Stimulated activated memory B cell treated with anti-CD40 and anti-IgM and Interleukin-4, amounts not matched to agents 10 μg/mL and 1 μg/mL and 100 μg/mL, for 72 hours (primary cell): Measurements from ENCODE around the gene LKAAEAR1.
A peak's percentile ranks its signal among the peaks of the same experiment; 100 is the strongest.

Source experiments
- ATAC-seq: fragments of 150-1000 bp; cut with Tn5 transposase; 2 replicates; pipeline ENCODE4 v1.10.0; 2021
- H3K27ac Mint-ChIP-seq: one replicate; pipeline ENCODE4 v1.8.0; 2022; ENCODE audit warnings: mild to moderate bottlenecking, mixed read lengths
- H3K27me3 Mint-ChIP-seq: one replicate; pipeline ENCODE4 v1.8.0; 2022; ENCODE audit warnings: mixed read lengths
- H3K36me3 Mint-ChIP-seq: one replicate; pipeline ENCODE4 v1.8.0; 2022; ENCODE audit warnings: mixed read lengths
- H3K4me1 Mint-ChIP-seq: one replicate; pipeline ENCODE4 v1.8.0; 2022; ENCODE audit warnings: mixed read lengths
- H3K4me3 Mint-ChIP-seq: one replicate; pipeline ENCODE4 v1.8.0; 2022; ENCODE audit warnings: mild to moderate bottlenecking, moderate library complexity, mixed read lengths
- H3K9me3 Mint-ChIP-seq: one replicate; pipeline ENCODE4 v1.8.0; 2022; ENCODE audit warnings: mixed read lengths

Gene LKAAEAR1

GRCh38 chr20:64114356-64114971 lies 30.3 kb upstream of the LKAAEAR1 start:
- no peak for ATAC-seq
- no peak overlapping the region for H3K4me3 Mint-ChIP-seq
- H3K36me3 Mint-ChIP-seq = no peaks in the 10 kb centered on the region
- no peaks in the 10 kb centered on the region for H3K27me3 Mint-ChIP-seq
- H3K4me1 Mint-ChIP-seq = peaks cover 24% of the 10 kb centered on the region
- no peak overlapping the region for H3K27ac Mint-ChIP-seq
- H3K9me3 Mint-ChIP-seq = no peaks in the 10 kb centered on the region

- Mint-ChIP-seq H3K4me1 (peaks cover 25% of the 10 kb centered on the region), H3K9me3 (no peaks in the 10 kb centered on the region), H3K36me3 (no peaks in the 10 kb centered on the region), H3K27me3 (no peaks in the 10 kb centered on the region), H3K27ac (no peak overlapping the region), H3K4me3 (no peak overlapping the region)
- ATAC-seq = no peak
Measured at GRCh38 chr20:64113796-64114355, 29.7 kb upstream of the LKAAEAR1 start.

GRCh38 chr20:64113444-64113775 lies 29.2 kb upstream of the LKAAEAR1 start:
- Mint-ChIP-seq H3K27ac (peak overlapping the region; percentile 20), H3K4me1 (peaks cover 30% of the 10 kb centered on the region), H3K27me3 (no peaks in the 10 kb centered on the region), H3K4me3 (no peak overlapping the region), H3K9me3 (no peaks in the 10 kb centered on the region), H3K36me3 (no peaks in the 10 kb centered on the region)
- ATAC-seq = no peak

GRCh38 chr20:64112691-64113443 lies 28.7 kb upstream of the LKAAEAR1 start:
- Mint-ChIP-seq H3K4me3 (no peak overlapping the region), H3K4me1 (peaks cover 35% of the 10 kb centered on the region), H3K27ac (peak overlapping the region; percentile 20), H3K36me3 (no peaks in the 10 kb centered on the region), H3K27me3 (no peaks in the 10 kb centered on the region), H3K9me3 (no peaks in the 10 kb centered on the region)
- no peak for ATAC-seq

GRCh38 chr20:64111841-64112641 lies 27.8 kb upstream of the LKAAEAR1 start:
- H3K4me3 Mint-ChIP-seq = no peak overlapping the region
- peaks cover 43% of the 10 kb centered on the region for H3K4me1 Mint-ChIP-seq
- H3K27me3 Mint-ChIP-seq = no peaks in the 10 kb centered on the region
- peak overlapping the region; percentile 20 for H3K27ac Mint-ChIP-seq
- no peaks in the 10 kb centered on the region for H3K9me3 Mint-ChIP-seq
- peak; percentile 32 for ATAC-seq
- H3K36me3 Mint-ChIP-seq = no peaks in the 10 kb centered on the region

GRCh38 chr20:64110411-64111068 lies 26.3 kb upstream of the LKAAEAR1 start:
- ATAC-seq = no peak
- no peak overlapping the region for H3K27ac Mint-ChIP-seq
- no peaks in the 10 kb centered on the region for H3K27me3 Mint-ChIP-seq
- no peaks in the 10 kb centered on the region for H3K36me3 Mint-ChIP-seq
- H3K4me3 Mint-ChIP-seq = no peak overlapping the region
- no peaks in the 10 kb centered on the region for H3K9me3 Mint-ChIP-seq
- H3K4me1 Mint-ChIP-seq = peaks cover 55% of the 10 kb centered on the region

GRCh38 chr20:64109831-64110391 lies 25.7 kb upstream of the LKAAEAR1 start:
- Mint-ChIP-seq H3K27me3 (no peaks in the 10 kb centered on the region), H3K27ac (no peak overlapping the region), H3K9me3 (no peaks in the 10 kb centered on the region), H3K4me3 (no peak overlapping the region), H3K36me3 (no peaks in the 10 kb centered on the region), H3K4me1 (peaks cover 55% of the 10 kb centered on the region)
- no peak for ATAC-seq

- Mint-ChIP-seq H3K27me3 (no peaks in the 10 kb centered on the region), H3K4me1 (peaks cover 55% of the 10 kb centered on the region), H3K9me3 (no peaks in the 10 kb centered on the region), H3K4me3 (no peak overlapping the region), H3K27ac (peak overlapping the region; percentile 87), H3K36me3 (no peaks in the 10 kb centered on the region)
- no peak for ATAC-seq
Measured at GRCh38 chr20:64108731-64109681, 24.8 kb upstream of the LKAAEAR1 start.

GRCh38 chr20:64107736-64108457 lies 23.7 kb upstream of the LKAAEAR1 start:
- ATAC-seq = peak; percentile 85
- Mint-ChIP-seq H3K27ac (peak overlapping the region; percentile 87), H3K36me3 (no peaks in the 10 kb centered on the region), H3K4me1 (peaks cover 64% of the 10 kb centered on the region), H3K4me3 (peak overlapping the region; percentile 46), H3K9me3 (no peaks in the 10 kb centered on the region), H3K27me3 (no peaks in the 10 kb centered on the region)

- Mint-ChIP-seq H3K27ac (peak within 1 kb of the TSS; percentile 87), H3K36me3 (no peaks in the 10 kb centered on the region), H3K9me3 (no peaks in the 10 kb centered on the region), H3K27me3 (no peaks in the 10 kb centered on the region), H3K4me1 (peaks cover 63% of the 10 kb centered on the region), H3K4me3 (peak within 1 kb of the TSS; percentile 46)
- ATAC-seq = peak; percentile 73
Measured at GRCh38 chr20:64106981-64107735, 23.0 kb upstream of the LKAAEAR1 start, which contains the start of gene NPBWR2. TSS of gene NPBWR2 (minus strand) at chr20:64107565. CDS start at chr20:64106831, 734 bp downstream.

GRCh38 chr20:64106435-64106961 lies 22.3 kb upstream of the LKAAEAR1 start:
- Mint-ChIP-seq H3K27me3 (no peaks in the 10 kb centered on the region), H3K9me3 (no peaks in the 10 kb centered on the region), H3K36me3 (no peaks in the 10 kb centered on the region), H3K27ac (no peak overlapping the region), H3K4me1 (peaks cover 60% of the 10 kb centered on the region), H3K4me3 (no peak overlapping the region)
- ATAC-seq = no peak

GRCh38 chr20:64105846-64106434 lies 21.7 kb upstream of the LKAAEAR1 start:
- ATAC-seq = no peak
- peaks cover 66% of the 10 kb centered on the region for H3K4me1 Mint-ChIP-seq
- H3K27ac Mint-ChIP-seq = no peak overlapping the region
- H3K4me3 Mint-ChIP-seq = no peak overlapping the region
- H3K27me3 Mint-ChIP-seq = no peaks in the 10 kb centered on the region
- no peaks in the 10 kb centered on the region for H3K36me3 Mint-ChIP-seq
- no peaks in the 10 kb centered on the region for H3K9me3 Mint-ChIP-seq
